Neural cell (in vitro differentiated cells): ENCODE measurements around the gene TMCC2.
"Not testable (repeated sequence)": the region's sequence is repeated elsewhere in the genome, so short reads cannot be mapped to it uniquely, and the experiment has no call there.

Experiments
- EZH2 ChIP-seq: fragments of 200-600, 300-800 bp; shearing (Covaris generic), sonication (generic); IDR thresholded peaks from 2 replicates; pipeline ENCODE4 v1.6.1; 2014; ENCODE audit warnings: antibody characterized with exemption, low read length, borderline replicate concordance, mild to moderate bottlenecking; ENCODE audit not compliant: insufficient read depth, poor library complexity, severe bottlenecking
- SMC3 ChIP-seq: fragments of 450-650 bp; conservative IDR thresholded peaks from 2 replicates; pipeline ENCODE4 v1.6.1; 2014; ENCODE audit warnings: antibody characterized with exemption, mild to moderate bottlenecking, moderate library complexity; ENCODE audit not compliant: poor library complexity
- TF ChIP-seq, protein P1 (sequence below): fragments of 450-650 bp; IDR thresholded peaks from 2 replicates; pipeline ENCODE4 v1.5.1; 2014; ENCODE audit warnings: antibody characterized with exemption, mild to moderate bottlenecking, moderate library complexity; ENCODE audit not compliant: poor library complexity, severe bottlenecking

DNA sequence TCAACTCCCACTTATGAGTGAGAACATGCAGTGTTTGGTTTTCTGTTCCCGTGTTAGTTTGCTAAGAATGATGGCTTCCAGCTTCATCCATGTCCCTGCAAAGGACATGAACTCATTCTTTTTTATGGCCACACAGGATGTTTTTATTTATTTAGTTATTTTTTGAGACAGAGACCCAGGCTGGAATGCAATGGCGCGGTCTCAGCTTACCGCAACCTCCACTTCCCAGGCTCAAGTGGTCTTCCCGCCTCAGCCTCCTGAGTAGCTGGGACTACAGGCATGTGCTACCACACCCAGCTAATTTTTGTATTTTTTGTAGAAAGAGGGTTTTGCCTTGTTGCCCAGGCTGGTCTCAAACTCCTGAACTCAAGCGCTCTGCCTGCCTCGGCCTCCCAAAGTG, 47.4 kb upstream of the TMCC2 start:
- TF ChIP-seq EZH2, SMC3: not testable (repeated sequence)
- TF ChIP-seq, protein P1, sequence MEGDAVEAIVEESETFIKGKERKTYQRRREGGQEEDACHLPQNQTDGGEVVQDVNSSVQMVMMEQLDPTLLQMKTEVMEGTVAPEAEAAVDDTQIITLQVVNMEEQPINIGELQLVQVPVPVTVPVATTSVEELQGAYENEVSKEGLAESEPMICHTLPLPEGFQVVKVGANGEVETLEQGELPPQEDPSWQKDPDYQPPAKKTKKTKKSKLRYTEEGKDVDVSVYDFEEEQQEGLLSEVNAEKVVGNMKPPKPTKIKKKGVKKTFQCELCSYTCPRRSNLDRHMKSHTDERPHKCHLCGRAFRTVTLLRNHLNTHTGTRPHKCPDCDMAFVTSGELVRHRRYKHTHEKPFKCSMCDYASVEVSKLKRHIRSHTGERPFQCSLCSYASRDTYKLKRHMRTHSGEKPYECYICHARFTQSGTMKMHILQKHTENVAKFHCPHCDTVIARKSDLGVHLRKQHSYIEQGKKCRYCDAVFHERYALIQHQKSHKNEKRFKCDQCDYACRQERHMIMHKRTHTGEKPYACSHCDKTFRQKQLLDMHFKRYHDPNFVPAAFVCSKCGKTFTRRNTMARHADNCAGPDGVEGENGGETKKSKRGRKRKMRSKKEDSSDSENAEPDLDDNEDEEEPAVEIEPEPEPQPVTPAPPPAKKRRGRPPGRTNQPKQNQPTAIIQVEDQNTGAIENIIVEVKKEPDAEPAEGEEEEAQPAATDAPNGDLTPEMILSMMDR: not testable (repeated sequence)
